Measurements from ENCODE around the gene CIDEB.

Gene CIDEB

GRCh38 chr14:24310646-24311604 lies 3.1 kb upstream of the CIDEB start, which contains the start of gene LTB4R:
LTB4R (plus strand) TSS chr14:24311502; CDS start chr14:24315652, 4,150 bp downstream.
- no peak within 1 kb of the TSS for H3K4me3 ChIP-seq (ENCODE audit: low read depth, low read length)
- TF ChIP-seq, protein P1, sequence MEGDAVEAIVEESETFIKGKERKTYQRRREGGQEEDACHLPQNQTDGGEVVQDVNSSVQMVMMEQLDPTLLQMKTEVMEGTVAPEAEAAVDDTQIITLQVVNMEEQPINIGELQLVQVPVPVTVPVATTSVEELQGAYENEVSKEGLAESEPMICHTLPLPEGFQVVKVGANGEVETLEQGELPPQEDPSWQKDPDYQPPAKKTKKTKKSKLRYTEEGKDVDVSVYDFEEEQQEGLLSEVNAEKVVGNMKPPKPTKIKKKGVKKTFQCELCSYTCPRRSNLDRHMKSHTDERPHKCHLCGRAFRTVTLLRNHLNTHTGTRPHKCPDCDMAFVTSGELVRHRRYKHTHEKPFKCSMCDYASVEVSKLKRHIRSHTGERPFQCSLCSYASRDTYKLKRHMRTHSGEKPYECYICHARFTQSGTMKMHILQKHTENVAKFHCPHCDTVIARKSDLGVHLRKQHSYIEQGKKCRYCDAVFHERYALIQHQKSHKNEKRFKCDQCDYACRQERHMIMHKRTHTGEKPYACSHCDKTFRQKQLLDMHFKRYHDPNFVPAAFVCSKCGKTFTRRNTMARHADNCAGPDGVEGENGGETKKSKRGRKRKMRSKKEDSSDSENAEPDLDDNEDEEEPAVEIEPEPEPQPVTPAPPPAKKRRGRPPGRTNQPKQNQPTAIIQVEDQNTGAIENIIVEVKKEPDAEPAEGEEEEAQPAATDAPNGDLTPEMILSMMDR (IDR thresholded peaks at IDR 0.05; ENCODE audit: low read depth, low read length), result no peak

GRCh38 chr14:24310265-24310645 lies 2.5 kb upstream of the CIDEB start:
- TF ChIP-seq, protein P1 (IDR thresholded peaks at IDR 0.05; ENCODE audit: low read depth, low read length), result no peak
- H3K4me3 ChIP-seq (ENCODE audit: low read depth, low read length), result no peak overlapping the region

- H3K4me3 ChIP-seq (ENCODE audit: low read depth, low read length), result no peak within 1 kb of the TSS
- TF ChIP-seq, protein P1 (IDR thresholded peaks at IDR 0.05; ENCODE audit: low read depth, low read length), result no peak
Measured at GRCh38 chr14:24309538-24310264, 1.9 kb upstream of the CIDEB start, which contains the start of gene LTB4R2. LTB4R2 (plus strand) TSS chr14:24310140; CDS start chr14:24310665, 525 bp downstream.

- no peak overlapping the region for H3K4me3 ChIP-seq (ENCODE audit: low read depth, low read length)
- TF ChIP-seq, protein P1 (IDR thresholded peaks at IDR 0.05; ENCODE audit: low read depth, low read length), result no peak
Measured at GRCh38 chr14:24308342-24309124, 756 bp upstream of the CIDEB start.

DNA sequence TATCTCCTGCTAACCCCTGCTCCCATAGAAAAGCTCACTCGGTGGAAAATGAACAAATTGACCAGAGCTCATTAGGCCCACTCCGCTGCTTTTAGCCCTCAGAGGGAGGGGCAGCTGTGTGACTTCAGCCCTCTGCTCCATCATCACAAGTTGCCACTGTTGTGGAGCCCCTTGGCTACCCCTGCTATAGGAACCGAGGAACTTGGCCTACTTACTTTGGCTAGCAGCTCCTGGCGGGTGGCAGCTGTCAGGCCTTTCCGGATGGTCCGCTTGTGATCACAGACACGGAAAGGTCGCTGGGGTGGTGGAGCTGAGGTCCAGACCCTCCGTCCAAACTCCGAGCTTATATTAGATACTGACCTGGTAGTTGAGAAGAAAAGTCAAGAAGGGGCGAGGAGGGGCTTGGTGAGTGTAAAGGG lies 612 bp downstream of the CIDEB start:
- no peak overlapping the region for H3K4me3 ChIP-seq (ENCODE audit: low read depth, low read length)
- TF ChIP-seq, protein P1 (IDR thresholded peaks at IDR 0.05; ENCODE audit: low read depth, low read length), result no peak

DNA sequence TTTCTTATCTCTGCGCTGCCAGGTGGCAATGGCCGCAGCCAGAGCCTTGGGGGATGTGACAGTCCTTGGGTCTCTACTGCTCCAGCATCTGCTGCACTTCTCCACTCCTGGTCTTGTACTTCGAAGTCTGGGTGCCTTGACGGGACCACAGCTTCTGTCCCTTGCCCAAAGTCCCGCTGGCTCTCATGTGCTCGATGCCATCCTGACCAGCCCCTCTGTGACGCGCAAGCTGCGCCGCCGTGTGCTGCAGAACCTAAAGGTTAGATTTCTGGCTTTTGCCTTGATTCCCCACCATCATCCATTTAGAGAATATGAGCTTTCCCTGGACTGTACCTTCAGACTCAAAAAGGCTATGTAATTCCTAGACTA lies 3.8 kb downstream of the CIDEB start:
- TF ChIP-seq, protein P1 (IDR thresholded peaks at IDR 0.05; ENCODE audit: low read depth, low read length), result no peak
- H3K4me3 ChIP-seq (ENCODE audit: low read depth, low read length), result no peak overlapping the region
